K562 (cell line): ENCODE results near the gene MAP3K14. TPM values are rescaled to one million over a fixed set of nuclear protein-coding genes. Genes with fewer than 3 reads are reported as not detected.

Experiments
- BRF1 ChIP-seq: IDR thresholded peaks from 3 replicates; pipeline ENCODE4 v1.6.1; 2011; ENCODE audit warnings: borderline replicate concordance, mild to moderate bottlenecking; ENCODE audit not compliant: insufficient read length; ENCODE audit errors: extremely low read depth
- CHD7 ChIP-seq: fragments of 200-600 bp; sonication (generic); IDR thresholded peaks from one replicate; pipeline ENCODE4 v1.6.1; 2012; ENCODE audit warnings: mild to moderate bottlenecking, low read depth, low read length, inconsistent platforms
- DNMT1 ChIP-seq: fragments of 450-650 bp; IDR thresholded peaks from 2 replicates; pipeline ENCODE4 v1.6.1; 2016; ENCODE audit warnings: antibody characterized with exemption, mild to moderate bottlenecking
- EHMT2 ChIP-seq: fragments of 450-650 bp; IDR thresholded peaks from 2 replicates; pipeline ENCODE4 v1.6.1; 2018; ENCODE audit warnings: antibody characterized with exemption
- JUN ChIP-seq, 2 experiments: sonication (generic) in 1 of 2; formaldehyde crosslinking in 1 of 2; IDR thresholded peaks; 2 replicates each; pipeline versions ENCODE4 v1.6.1 to v1.8.0; 2012 to 2022; ENCODE audit warnings: borderline replicate concordance in 2 of 2, mild to moderate bottlenecking in 2 of 2, improper control_type of control experiment in 1 of 2, low read depth in 1 of 2, low read length in 1 of 2, missing genetic modification reagents in 1 of 2
- NFXL1 ChIP-seq: fragments of 450-650 bp; formaldehyde crosslinking; IDR thresholded peaks from 2 replicates; pipeline ENCODE4 v1.4.0; 2021; ENCODE audit warnings: mild to moderate bottlenecking
- NRF1 ChIP-seq, 2 experiments: fragments of 450-650 bp; IDR thresholded peaks in 1 of 2; conservative IDR thresholded peaks in 1 of 2; 2 replicates each; pipeline ENCODE4 v1.6.1; 2014; ENCODE audit warnings: mild to moderate bottlenecking in 2 of 2
- PHB2 ChIP-seq: fragments of 450-650 bp; IDR thresholded peaks from 2 replicates; pipeline ENCODE4 v1.6.1; 2017; ENCODE audit warnings: low read depth
- PHF8 ChIP-seq: fragments of 200-600 bp; sonication (generic); IDR thresholded peaks from 2 replicates; pipeline ENCODE4 v1.6.1; 2012; ENCODE audit warnings: mixed run types, mild to moderate bottlenecking, inconsistent platforms, low read length, moderate library complexity, borderline replicate concordance
- POLR2A ChIP-seq: fragments of 450-650 bp; conservative IDR thresholded peaks from 2 replicates; pipeline ENCODE4 v1.6.1; 2016
- SMARCE1 ChIP-seq: fragments of 450-650 bp; IDR thresholded peaks from 2 replicates; pipeline ENCODE4 v1.7.1; 2016; ENCODE audit warnings: mild to moderate bottlenecking
- STAT5A ChIP-seq: IDR thresholded peaks from 2 replicates; pipeline ENCODE4 v1.6.1; 2012; ENCODE audit warnings: low read length, inconsistent platforms, borderline replicate concordance
- TCF15 ChIP-seq: fragments of 250-450 bp; sonication (Bioruptor Pico); IDR thresholded peaks from 2 replicates; pipeline ENCODE4 v1.8.0; 2022; ENCODE audit warnings: moderate library complexity, mild to moderate bottlenecking, inconsistent platforms
- ZNF197 ChIP-seq: fragments of 200-800 bp; sonication (Bioruptor generic); IDR thresholded peaks from 2 replicates; pipeline ENCODE4 v1.6.1; 2016; ENCODE audit warnings: low read depth, missing genetic modification characterization, missing compliant biosample characterization
- ZNF311 ChIP-seq: fragments of 250-450 bp; sonication (Bioruptor Pico); IDR thresholded peaks from 2 replicates; pipeline ENCODE4 v1.4.0; 2020; ENCODE audit warnings: mild to moderate bottlenecking, moderate library complexity
- ZNF785 ChIP-seq: fragments of 250-450 bp; sonication (Bioruptor Pico); IDR thresholded peaks from 2 replicates; pipeline ENCODE4 v1.4.0; 2020; ENCODE audit warnings: mild to moderate bottlenecking
- polyA plus RNA-seq, 8 experiments: library from polyadenylated mRNA; depleted of rRNA in 4 of 8; stranded (reverse) in 5 of 8; unstranded in 3 of 8; fragments of >200 nt; fragmentation: Nextera tagmentation in 2 of 8; fragmentation: Illumina TruSeq in 1 of 8; extraction: Ambion mirVana in 2 of 8; extraction: Trizol in 1 of 8; gene quantifications; 2 replicates each; pipeline versions ENCODE4 v1.2.1 to v1.2.3, GENCODE V29; 2011 to 2014; ENCODE audit warnings: inconsistent platforms in 1 of 8, missing spikeins in 1 of 8
- total RNA-seq, 7 experiments: library from RNA; depleted of rRNA in 6 of 7; stranded (reverse); fragments of >200 nt in 6 of 7; fragmentation: Illumina TruSeq in 2 of 7; extraction: Trizol in 2 of 7; gene quantifications; 2 replicates each; pipeline versions ENCODE4 v1.2.1 to v1.2.3, GENCODE V29; 2011 to 2021; ENCODE audit warnings: low replicate concordance in 1 of 7
- TF ChIP-seq, protein P1 (sequence below): sonication (generic); formaldehyde crosslinking; IDR thresholded peaks from 2 replicates; pipeline ENCODE4 v1.9.0; 2022; ENCODE audit warnings: mild to moderate bottlenecking, missing genetic modification reagents

The MAP3K14 gene
- total and polyA plus RNA-seq, 9 of the 15 experiments (the other 6 are each of a cell fraction or from before 2014, with no cell fraction given): 0.45 to 8.7 (median 3.2) TPM

DNA sequence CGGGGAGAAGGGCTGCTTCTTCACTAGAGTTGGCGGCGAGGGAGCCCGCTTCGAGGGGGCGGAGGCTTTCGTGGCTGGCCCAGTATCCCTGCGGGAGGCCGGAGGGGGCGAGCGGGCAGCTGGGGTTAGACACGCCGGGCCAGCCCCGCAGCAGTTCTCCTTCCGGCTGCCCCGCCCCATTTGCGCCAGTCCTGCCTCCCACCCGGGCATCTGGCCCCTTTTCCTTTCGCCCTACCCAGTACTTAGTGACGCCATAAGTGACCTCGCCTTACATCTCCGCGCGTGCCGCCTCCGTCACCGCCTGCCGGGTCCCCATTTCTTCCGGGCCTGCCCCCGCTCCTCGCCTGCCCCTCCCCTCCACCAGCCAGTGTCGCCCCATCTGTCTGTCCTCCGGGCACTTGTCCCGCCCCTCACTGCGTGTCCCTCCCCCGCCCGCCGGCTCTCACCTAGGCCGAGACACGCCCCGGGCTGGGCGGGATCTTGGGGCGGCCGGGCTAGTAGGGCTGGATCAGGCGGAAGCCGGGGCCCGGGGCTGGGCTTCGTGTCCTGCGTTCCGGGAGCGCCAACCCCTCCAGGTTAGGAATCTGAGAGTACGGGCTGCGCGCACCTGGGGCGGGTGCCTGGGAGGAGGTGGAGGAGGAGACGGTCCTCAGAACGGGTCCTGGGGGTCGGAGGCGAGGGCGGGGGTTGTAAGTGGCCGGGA, 69.2 kb downstream of the MAP3K14 start (continued):
- TF ChIP-seq CHD7 (no peak), SMARCE1 (no peak), PHB2 (no peak), STAT5A (no peak), JUN (IDR thresholded peaks at IDR 0.05; ENCODE audit: borderline replicate concordance, low read depth, low read length) (no peak), JUN (CRISPR knock-in tag; IDR thresholded peaks at IDR 0.05; ENCODE audit: borderline replicate concordance) (no peak), ZNF785 (CRISPR knock-in tag) (no peak), ZNF197 (no peak), PHF8 (peak; percentile 76; the same call in 1 of the 2 replicates), POLR2A (peak; percentile 90), NRF1 (conservative IDR thresholded peaks at IDR 0.05 in 1 of 2, IDR thresholded peaks at IDR 0.05 in 1 of 2) (peak; percentile 44 to 55), DNMT1 (no peak), TCF15 (CRISPR knock-in tag) (no peak), BRF1 (no peak), EHMT2 (no peak), ZNF311 (CRISPR knock-in tag) (no peak), NFXL1 (CRISPR knock-in tag) (no peak)
- TF ChIP-seq, protein P1, sequence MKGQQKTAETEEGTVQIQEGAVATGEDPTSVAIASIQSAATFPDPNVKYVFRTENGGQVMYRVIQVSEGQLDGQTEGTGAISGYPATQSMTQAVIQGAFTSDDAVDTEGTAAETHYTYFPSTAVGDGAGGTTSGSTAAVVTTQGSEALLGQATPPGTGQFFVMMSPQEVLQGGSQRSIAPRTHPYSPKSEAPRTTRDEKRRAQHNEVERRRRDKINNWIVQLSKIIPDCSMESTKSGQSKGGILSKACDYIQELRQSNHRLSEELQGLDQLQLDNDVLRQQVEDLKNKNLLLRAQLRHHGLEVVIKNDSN: no peak
